ES-I3 (cell line): ENCODE data around the gene OXLD1.
"Not testable (repeated sequence)": the region's sequence is repeated elsewhere in the genome, so short reads cannot be mapped to it uniquely, and the experiment has no call there.

Experiments used
- H3K36me3 ChIP-seq: 2 replicates; pipeline ENCODE4 v1.6.1; 2013; ENCODE audit warnings: mild to moderate bottlenecking, low read length, control low read depth, moderate library complexity; ENCODE audit not compliant: insufficient read depth
- H3K4me1 ChIP-seq: 2 replicates; pipeline ENCODE4 v1.6.1; 2013; ENCODE audit warnings: mild to moderate bottlenecking, control low read depth, low read length; ENCODE audit not compliant: insufficient read depth
- H3K9ac ChIP-seq: 2 replicates; pipeline ENCODE4 v1.6.1; 2013; ENCODE audit warnings: low read depth, mild to moderate bottlenecking, low read length, moderate library complexity
- H3K9me3 ChIP-seq: 2 replicates; pipeline ENCODE4 v1.6.1; 2013; ENCODE audit warnings: mild to moderate bottlenecking, low read length, moderate library complexity; ENCODE audit not compliant: control insufficient read depth, insufficient read depth

Gene OXLD1

DNA sequence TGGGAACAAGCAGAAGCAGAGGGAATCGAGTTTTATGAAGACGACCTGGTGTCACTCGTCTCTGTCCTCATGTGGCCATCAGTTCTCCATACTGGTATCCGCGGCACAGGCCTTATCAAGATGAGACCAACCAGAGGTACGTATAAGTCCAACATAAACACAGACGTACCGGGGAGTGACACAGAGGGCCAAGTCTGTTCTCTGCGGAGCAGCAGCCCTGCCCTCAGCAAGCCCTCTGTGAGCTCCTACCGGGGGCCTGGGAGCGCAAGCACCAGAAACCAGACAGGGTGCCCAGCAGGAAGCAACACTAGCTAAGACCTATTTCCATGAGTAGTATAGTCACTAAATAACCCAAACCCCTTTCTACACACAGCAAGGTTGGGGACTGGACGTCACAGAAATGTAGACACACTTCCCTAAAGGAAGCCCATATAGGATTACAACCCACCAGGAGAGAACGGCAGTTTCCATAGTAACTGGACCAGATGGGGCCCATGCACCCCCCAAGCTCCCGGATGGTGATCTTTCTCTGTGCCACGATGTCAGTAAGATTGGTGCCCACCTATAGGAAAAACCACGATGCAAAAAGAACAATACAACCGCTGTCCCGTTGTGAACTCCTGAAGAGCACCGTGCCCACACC, 16.3 kb upstream of the OXLD1 start:
- Histone ChIP-seq H3K9me3 (no peaks in the 10 kb centered on the region), H3K9ac (peak overlapping the region; percentile 76), H3K36me3 (no peaks in the 10 kb centered on the region; the same call in 1 of the 2 replicates), H3K4me1 (peaks cover 12% of the 10 kb centered on the region; the same call in 1 of the 2 replicates)

DNA sequence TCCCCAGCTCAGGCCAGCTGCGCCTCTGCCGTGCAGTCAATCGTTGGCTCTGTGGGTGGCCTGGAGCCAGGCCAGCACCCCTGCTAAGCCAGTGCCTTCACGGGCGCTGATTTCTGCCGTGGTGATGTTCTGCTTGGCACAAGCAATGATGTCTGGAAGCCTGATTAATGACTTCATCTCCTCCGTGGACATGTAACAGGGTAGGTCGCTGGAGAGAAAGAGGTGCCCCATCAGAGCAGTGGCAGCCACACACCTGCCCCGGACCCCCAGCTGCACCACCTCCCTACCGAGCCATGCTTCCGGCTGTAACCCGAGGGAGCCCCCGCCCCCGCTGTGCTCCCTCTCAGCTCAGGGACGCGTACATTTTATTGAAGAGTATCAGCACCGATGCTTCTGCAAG, 15.3 kb upstream of the OXLD1 start:
- H3K9ac ChIP-seq: no peak overlapping the region
- peaks cover 12% of the 10 kb centered on the region; the same call in 1 of the 2 replicates for H3K4me1 ChIP-seq
- H3K9me3 ChIP-seq: no peaks in the 10 kb centered on the region
- no peaks in the 10 kb centered on the region; the same call in 1 of the 2 replicates for H3K36me3 ChIP-seq

DNA sequence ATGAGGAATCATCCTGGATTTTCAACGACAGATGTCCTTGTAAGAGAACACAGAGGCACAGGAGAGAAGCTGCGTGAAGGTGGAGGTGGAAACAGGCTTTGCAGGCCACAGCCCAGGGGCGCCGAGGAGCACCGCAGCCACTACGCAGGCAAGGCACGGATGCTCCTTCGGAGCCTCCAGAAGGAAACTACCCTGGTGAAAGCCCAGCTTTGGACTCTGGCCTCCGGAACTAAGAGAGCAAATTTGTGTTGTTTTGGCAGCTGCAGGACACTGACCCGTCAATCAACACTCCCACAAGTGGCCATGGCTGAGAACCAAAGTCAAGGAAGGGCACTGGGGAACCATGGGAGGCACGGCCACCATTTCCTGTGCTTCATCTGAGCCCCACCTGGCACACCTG, 13.7 kb upstream of the OXLD1 start:
- H3K36me3 ChIP-seq: no peaks in the 10 kb centered on the region; the same call in 1 of the 2 replicates
- no peaks in the 10 kb centered on the region for H3K9me3 ChIP-seq
- no peak overlapping the region for H3K9ac ChIP-seq
- peaks cover 10% of the 10 kb centered on the region; the same call in 1 of the 2 replicates for H3K4me1 ChIP-seq

DNA sequence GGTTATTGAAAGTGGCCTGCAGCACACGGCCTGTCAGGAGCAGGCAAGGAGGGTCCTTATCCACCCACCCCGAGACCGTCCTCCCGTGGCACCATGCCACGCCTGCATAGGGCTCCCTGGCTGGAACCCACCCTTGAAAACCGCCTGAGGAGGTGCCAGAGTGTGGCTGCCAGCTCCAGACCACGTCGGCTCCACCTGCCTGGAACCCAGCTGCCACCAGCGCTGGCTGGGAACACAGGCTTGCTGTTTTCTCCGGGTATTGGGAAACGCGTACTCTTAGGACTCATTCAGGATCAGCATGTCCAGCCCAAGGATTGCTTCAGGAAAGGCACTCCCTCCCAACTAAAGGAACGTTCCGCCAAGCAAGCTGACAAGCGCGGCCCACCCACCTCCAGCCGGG, 10.5 kb upstream of the OXLD1 start:
- Histone ChIP-seq H3K9ac (no peak overlapping the region), H3K9me3 (no peaks in the 10 kb centered on the region), H3K4me1 (no peaks in the 10 kb centered on the region), H3K36me3 (peaks cover 3% of the 10 kb centered on the region; the same call in 1 of the 2 replicates)

DNA sequence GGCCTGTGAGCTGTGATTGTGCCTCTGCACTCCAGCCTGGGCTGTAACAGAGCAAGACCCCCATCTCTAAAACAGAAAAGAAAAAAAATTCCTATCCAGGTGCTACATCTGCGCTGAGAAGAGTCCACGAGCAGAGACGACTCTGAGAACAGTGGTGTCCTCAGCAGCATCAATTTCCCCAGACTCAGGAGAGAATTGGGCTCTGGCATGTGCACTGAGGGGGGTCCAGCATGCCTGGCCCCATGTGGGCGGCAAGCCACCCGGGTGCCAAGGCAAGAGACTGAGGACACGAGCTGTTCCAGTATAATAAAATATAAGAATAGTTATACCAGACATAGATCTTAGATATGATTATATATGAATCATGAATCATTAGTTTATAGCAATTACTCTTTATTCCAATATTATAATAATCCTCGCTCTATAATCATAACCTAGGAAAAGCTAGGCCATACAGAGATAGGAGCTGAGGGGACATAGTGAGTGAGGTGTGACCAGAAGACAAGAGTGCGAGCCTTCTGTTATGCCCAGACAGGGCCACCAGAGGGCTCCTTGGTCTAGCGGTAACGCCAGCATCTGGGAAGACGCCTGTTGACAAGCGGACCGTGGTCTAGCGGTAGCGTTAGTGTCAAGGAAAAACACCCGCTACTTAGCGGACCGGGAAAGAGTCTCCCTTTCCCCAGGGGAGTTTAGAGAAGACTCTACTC, 9.3 kb upstream of the OXLD1 start:
- not testable (repeated sequence) for H3K4me1 ChIP-seq, H3K9me3 ChIP-seq, H3K36me3 ChIP-seq, H3K9ac ChIP-seq

DNA sequence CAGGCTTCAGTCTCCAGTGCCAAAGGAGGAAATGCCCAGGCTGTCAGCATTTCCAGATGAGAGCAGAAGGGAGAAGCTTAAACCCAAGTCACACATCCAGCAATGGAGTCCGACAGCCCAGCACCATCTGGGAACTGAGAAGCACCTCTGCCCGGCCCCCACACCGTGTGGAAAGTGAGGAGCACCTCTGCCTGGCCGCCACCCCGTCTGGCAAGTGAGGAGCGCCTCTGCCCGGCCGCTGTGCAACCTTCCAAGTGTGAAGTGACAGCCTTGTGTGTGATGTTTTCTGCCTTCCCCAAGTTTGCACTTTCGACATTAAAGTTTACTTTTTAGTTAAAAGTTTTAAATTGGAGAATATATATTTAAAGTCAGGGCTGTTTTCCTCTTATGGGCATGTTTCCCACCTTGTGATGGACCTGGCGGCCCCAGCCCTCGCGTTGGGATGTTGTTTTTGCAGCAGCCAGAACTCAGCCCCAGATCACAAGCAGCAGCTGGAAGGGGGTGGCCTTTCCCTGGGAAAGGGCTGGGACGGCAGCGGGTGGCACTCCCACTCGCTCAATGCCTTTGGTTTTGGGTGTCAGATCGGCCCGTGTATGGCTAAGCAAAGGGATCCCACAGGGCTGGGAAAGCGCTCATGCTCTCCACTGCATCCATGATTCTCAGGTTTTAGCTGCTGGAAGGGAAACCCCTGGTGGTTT, 7.3 kb upstream of the OXLD1 start:
- Histone ChIP-seq H3K36me3 (peaks cover 22% of the 10 kb centered on the region), H3K9me3 (no peaks in the 10 kb centered on the region; the same call in 1 of the 2 replicates), H3K4me1 (no peaks in the 10 kb centered on the region), H3K9ac (no peak overlapping the region)

DNA sequence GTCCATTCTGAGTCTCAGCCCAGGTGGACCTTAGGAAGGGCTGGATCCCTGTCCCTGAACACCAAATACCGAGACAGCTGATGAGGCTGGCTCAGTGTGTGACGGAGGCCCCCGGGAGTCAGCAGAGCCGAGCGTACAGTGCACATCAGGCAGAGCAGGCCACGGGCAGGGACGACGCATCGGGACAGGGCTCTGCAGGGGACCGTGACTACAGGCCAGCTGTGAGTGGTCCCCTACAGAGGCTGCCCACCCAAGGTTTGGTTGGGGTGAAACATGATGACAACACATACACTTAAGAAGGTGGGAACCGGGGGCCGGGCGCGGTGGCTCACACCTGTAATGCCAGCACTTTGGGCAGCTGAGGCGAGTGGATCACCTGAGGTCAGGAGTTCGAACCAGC, 6.5 kb upstream of the OXLD1 start:
- Histone ChIP-seq H3K36me3 (peaks cover 29% of the 10 kb centered on the region), H3K9me3 (no peaks in the 10 kb centered on the region; the same call in 1 of the 2 replicates), H3K9ac (no peak overlapping the region), H3K4me1 (no peaks in the 10 kb centered on the region)

DNA sequence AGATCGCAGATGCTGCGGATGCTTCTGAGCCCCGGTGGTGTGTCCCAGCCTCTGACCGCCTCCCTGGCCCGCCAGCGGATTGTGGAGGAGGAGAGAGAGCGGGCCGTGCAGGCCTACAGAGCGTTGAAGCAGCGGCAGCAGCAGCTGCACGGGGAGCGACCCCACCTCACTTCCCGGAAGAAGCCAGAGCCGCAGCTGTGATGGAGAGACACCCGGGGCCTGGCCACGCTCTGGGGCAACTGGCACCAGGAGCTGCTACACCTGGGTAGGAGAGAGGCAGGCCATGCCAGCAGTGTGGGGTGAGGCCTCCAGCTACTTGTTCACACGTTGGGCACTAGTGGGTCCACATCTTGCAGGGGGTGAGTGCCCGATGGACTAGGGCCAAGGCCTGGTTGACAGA, 6.1 kb upstream of the OXLD1 start:
- no peak overlapping the region for H3K9ac ChIP-seq
- peaks cover 33% of the 10 kb centered on the region for H3K36me3 ChIP-seq
- peaks cover 2% of the 10 kb centered on the region; the same call in 1 of the 2 replicates for H3K4me1 ChIP-seq
- no peaks in the 10 kb centered on the region; the same call in 1 of the 2 replicates for H3K9me3 ChIP-seq

DNA sequence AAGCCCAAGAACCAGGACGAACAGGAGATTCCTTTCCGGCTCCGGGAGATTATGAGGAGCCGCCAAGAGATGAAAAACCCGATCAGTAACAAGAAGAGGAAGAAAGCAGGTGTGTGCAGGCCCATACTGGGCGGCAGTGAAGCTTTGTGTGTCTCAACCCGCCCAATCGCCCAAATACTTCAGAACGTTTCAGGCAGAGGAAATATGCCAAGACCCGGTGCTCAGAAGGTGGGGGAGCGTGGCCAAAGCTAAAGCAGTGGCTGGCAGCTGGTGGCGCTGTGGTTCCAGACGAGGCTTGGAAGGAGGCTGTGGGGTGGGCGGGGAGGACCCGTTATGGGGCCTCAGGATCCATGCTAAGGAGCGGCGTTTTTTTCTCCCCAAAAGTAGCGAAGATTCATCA, 1.3 kb upstream of the OXLD1 start:
- H3K9me3 ChIP-seq: no peaks in the 10 kb centered on the region; the same call in 1 of the 2 replicates
- H3K9ac ChIP-seq: peak overlapping the region; percentile 20; the same call in 1 of the 2 replicates
- peaks cover 35% of the 10 kb centered on the region for H3K36me3 ChIP-seq

DNA sequence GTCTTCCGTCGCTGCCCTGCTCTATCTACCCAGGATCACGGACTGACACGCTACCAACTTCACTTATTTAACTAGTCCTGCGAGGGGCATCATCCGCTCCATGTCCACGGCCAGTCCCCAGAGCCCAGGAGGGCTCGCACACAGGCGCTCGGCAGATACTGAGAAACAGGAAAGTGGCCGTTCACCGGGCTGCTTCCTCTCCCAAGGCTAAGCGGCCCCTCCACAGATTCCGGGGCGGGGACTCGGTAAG, 388 bp downstream of the OXLD1 start:
- Histone ChIP-seq H3K9ac (peak overlapping the region; percentile 99), H3K36me3 (peaks cover 26% of the 10 kb centered on the region), H3K4me1 (peaks cover 9% of the 10 kb centered on the region; the same call in 1 of the 2 replicates), H3K9me3 (no peaks in the 10 kb centered on the region; the same call in 1 of the 2 replicates)

More for the DNA sequence above, 1.3 kb upstream of the OXLD1 start:
- H3K4me1 ChIP-seq: peaks cover 7% of the 10 kb centered on the region; the same call in 1 of the 2 replicates

DNA sequence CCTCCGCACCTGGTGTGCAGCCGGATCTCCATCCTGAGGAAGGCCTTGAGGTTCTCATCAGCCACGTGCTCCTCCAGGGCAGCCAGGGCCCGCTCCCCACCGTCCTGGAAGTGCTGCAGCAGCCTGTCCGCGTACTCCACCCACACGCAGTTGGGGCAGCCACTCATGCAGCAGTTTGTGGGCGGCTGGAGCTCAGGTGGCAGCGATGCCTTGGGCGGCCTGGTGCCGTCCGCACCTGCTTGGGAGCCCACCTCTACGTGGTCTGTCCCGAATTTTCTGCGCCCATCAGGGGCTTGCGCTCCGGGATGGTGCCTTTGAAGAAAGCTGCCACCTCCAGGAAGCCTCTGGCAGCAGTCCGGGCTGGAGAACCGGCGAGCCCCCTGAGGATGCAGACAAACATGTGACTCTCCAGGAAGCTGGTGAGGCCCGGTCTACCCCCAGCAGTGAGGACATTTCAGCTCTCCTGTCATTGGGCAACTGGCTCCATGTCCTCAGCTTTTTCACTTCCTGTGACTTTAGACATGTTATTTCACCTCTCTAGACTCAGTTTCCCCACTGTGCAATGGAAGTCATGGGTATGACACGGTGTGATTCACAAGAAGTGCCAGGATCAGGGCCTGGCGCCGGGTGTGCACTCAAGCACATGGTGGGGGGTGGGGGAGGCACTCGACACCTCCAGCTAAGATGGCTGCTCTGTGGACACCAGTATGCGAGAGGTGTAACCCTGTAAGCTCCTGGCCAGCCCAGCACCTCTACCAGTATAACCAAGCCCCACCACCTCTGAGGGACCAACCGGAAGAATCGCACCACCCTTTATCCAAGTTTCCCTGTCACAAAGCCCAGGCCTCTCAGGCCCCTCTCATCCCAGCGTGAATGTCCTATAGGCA, 957 bp downstream of the OXLD1 start:
- Histone ChIP-seq H3K36me3 (peaks cover 24% of the 10 kb centered on the region), H3K9ac (peak overlapping the region; percentile 99), H3K9me3 (no peaks in the 10 kb centered on the region; the same call in 1 of the 2 replicates), H3K4me1 (peaks cover 9% of the 10 kb centered on the region; the same call in 1 of the 2 replicates)

DNA sequence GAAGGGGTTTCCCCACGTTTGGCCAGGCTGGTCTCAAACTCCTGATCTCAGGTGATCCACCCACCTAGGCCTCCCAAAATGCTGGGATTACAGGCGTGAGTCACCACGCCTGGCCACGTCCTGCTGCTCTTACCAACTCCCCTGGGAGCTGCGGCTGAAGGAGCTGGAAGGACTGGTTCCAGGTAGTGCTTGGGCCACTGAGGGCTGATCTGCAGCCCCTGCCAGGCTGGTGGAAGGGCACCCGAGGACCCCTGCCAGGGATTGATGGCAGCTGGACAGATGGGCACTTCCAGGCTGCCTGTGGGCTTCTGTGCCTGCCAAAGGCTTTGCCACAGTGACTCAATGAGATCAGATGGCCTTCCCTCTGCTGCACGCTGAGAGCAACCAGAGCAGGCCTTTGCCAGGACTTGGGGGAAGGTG, 2.3 kb downstream of the OXLD1 start:
- H3K4me1 ChIP-seq: peaks cover 9% of the 10 kb centered on the region; the same call in 1 of the 2 replicates
- no peaks in the 10 kb centered on the region; the same call in 1 of the 2 replicates for H3K9me3 ChIP-seq
- H3K36me3 ChIP-seq: peaks cover 14% of the 10 kb centered on the region
- H3K9ac ChIP-seq: no peak overlapping the region

DNA sequence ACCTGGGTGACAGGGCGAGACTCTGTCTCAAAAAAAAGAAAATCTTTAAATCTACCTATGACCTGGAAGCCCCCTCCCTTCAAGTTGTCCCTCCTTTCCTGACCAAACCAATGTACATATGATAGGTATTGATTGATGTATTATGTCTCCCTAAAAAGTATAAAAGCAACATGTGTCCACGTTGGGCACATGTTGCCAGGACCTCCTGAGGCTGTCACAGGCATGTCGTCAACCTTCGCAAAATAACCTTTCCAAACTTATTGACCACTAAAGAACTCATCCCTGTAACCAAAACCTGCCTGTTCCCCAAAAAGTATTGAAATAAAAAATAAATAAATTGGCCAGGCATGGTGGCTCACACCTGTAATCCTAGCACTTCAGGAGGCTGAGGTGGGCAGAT, 4.4 kb downstream of the OXLD1 start:
- no peaks in the 10 kb centered on the region for H3K9me3 ChIP-seq
- peaks cover 6% of the 10 kb centered on the region; the same call in 1 of the 2 replicates for H3K4me1 ChIP-seq
- 0 out of 2 replicates have a peak, but pooled peaks cover 2% of the 10 kb centered on the region for H3K36me3 ChIP-seq
- no peak overlapping the region for H3K9ac ChIP-seq

DNA sequence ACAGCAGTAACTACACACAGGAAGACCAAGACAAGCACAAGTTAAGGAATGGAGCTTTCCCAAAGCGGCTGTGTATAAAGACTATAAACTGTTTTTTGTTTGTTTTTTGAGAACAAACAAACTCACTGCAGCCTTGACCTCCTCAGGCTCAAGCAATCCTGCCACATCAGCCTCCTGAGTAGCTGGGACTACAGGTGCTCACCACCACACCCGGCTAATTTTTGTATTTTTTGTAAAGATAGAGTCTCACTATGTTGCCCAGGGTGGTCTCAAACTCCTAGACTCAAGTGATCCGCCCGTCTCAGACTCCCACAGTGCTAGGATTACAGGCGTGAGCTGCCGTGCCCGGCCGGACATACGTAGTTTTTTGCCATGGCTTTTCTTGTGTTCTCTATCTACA, 6.0 kb downstream of the OXLD1 start:
- Histone ChIP-seq H3K36me3 (0 out of 2 replicates have a peak, but pooled peaks cover 2% of the 10 kb centered on the region), H3K4me1 (peaks cover 6% of the 10 kb centered on the region; the same call in 1 of the 2 replicates), H3K9me3 (no peaks in the 10 kb centered on the region), H3K9ac (no peak overlapping the region)
